ENCODE results near the gene HAGH.

The HAGH gene

DNA sequence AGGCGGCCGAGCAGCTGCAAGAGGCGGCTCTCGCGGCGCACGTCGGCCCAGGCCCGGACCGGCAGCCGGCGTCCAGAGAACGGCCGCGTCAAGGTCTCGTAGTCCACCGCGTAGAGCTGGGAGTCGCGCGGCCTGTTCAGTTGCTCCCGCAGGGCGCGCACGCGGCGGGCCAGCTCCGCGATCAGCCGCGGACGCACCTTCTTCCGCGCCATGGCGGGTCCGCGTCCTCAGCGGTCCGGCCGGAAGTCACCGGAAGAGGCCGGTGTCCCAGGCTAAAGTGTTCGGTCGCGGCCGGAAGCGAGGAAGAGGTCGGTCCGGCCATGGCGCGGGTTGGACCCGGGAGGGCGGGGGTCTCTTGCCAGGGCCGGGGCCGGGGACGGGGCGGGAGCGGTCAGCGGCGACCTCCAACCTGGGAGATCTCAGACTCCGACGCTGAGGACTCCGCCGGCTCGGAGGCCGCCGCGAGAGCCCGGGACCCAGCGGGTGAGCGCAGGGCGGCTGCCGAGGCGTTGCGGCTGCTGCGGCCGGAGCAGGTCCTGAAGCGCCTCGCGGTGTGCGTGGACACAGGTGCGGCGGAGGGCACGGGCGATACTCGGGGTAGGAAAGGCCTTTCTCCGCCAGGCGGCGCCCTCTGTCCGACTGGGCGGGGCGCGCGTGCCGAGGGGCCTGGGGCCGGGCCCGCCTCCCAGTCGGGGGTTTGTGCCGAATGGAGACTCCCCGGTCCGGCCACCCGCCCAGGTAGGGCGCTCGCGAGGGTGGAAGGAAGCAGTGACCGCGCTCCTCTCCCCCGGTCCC lies 53.5 kb downstream of the HAGH start, which contains the start of gene MRPS34:
Gene MRPS34 (minus strand): TSS at position 227 of the 795 bp plus-strand sequence. CDS start 15 bp downstream, at position 212.
- peak; percentile 59 for DNase-seq

DNA sequence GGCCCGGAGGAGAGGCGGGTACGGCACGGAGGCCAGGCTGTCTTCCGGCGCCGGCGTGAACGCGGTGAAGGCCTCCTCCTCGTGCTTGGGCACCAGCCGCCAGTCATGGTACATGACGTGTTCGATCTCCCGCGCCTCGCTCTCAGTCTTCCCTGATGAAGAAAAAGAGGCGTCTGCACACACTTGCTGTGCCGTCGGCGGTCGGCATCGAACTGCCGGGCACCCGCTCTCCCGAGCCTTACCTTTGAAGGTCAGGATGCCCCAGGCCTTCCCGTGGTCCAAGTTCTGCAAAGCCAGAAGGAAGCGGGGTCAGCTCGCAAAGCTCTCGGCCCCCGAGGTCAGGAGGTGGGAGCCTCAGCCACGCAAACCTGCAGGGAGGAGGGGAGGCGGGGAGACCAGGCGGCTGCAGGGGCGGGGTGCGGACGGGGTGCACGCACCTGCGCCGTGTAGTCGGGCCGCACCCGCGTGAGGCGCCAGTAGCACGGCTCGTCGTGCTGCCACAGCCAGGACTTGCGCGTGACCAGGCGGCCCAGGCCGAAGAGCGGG lies 54.2 kb downstream of the HAGH start, which contains the start of gene EME2:
Gene EME2 (plus strand): TSS at position 449 of the 546 bp plus-strand sequence. CDS start 418 bp downstream, outside the sequence.
- no peak for DNase-seq

DNA sequence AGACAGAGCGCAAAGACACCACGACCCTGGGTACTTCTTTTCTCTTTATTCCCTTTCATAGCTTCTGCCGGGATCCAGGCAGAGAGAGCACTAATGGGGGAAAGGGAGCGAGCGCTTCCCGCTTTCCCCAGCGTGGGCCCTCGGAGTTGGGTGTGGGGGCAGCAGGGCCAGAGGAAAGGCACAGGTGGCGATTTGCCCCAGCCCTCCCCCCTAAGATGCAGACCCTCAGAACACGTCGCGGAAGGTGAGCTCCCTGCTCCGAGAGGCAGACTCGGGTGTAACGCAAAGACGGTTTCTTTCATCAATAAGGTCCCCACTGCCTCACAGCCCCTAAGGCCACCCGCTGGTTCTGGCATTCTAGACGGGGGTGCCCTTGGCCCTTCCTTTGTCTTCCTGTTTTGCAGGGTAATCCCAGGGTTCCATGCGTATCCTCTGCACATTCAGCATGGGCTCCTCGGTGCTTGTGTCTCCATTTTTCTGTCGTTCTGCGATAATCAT lies 54.7 kb downstream of the HAGH start:
- DNase-seq: no peak

DNA sequence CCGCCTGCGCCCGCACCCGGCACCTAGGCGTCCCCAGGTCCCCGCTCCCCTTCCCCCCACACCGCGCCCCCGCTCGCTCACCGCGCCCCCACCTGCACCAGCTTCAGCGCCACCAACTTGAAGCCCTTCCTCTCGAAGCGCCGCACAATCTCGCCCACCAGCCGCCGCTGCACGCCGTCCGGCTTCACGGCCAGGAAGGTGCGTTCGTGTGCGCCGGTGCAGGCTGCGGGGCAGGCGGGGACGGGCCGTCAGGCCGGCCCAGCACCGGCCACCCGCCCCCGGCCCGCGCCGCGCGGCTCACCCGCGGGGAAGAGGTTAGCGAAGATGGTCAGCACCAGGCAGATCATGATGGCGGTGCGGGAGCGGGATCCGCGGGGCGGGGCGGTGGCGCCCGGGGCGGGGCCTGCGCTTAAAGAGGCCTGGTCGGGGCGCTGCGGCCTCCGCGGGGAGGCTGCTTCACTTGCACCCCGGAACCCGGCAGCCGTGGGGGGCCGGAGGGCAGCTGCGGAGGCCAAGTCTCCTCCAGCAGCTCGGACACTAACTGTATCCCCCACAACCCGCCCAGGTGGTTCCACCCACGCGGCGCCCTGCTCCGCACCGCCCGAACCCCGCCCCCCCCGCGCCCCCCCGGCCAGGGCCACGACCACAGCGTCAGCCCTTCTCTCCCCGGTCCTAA lies 55.3 kb downstream of the HAGH start, which contains the start of gene NME3:
Gene NME3 (minus strand): TSS at position 356 of the 676 bp plus-strand sequence. CDS start 9 bp downstream, at position 347.
- peak; percentile 56 for DNase-seq

DNA sequence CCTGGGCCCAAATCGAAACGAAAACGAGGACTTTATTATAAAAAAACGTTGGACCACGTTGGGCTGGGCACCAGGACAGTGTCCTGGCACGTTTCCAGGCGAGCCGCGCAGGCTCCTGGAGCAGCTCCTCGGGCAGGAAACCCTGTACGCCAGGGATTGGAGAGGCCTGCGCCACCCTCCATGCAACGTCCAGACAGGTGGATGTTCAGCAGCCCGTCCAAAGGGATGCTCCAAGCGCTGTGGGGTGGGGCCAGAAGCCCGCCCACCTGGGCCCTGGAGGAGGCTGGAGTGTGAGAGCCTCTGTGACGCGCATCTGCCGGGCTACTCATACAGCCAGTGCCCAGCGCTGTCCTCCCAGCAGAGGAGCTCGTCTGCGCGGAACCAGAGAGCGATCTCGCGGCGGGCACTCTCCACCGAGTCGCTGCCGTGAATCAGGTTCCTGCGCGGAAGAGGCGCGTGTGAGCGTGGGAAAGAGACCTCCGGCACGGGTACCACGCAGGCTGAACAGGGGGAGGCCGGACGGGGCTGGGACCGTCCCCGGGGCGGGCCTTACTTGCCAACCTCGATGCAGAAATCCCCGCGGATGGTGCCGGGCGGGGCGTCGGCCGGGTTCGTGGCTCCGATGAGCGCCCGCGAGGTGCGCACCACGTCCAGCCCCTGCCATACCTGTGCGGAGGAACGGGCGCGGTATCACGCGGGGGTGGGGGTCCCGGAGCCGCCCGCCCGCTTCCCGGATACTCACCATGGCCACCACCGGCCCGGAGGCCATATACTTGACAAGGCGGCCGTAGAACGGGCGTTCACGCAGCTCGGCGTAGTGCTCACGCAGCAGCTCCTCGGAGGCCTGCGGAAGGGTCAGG lies 56.1 kb downstream of the HAGH start:
- no peak for DNase-seq

DNA sequence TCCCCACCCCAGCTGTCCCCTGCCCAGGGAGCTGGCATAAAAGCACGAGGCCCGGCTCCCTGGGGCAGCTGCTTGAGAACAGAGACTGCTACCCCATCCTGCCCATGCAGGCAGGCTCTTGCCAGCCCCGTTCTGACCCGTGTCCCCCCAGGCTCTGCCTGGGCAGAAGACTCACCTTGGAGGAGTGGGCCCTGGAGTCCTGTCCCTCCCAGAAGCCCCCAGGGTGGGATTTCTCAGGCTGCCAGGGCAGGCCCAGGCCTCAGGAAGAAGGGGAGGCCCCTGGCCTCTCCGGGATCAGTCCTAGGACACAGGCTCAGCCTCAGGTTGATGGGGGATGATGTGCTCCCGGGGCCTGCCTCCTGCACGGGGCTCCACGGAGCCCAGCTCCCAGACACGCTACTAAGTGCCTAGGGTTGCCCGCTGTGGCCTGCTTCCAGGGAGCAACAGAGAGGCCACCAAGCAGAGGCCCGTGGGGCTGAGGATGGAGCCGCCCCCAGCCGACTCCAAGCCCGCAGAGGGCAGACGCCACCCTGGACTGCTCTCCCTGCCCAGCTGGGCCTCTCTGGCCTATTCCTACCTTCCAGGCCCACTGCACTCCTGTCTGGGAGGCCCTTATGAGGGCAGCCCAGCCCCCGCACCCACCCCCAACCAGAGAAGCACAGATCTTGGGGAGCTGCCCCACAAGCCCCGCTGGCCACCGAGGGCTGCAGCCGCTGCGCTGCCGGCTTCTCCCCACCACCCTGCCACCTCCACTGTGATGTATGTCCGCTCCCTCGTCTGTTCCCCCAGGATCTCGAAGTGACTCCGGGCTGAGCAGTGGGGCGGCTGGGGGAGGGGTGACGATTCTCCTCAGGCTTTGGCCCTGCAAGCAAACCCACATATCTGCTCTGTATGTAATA lies 57.0 kb downstream of the HAGH start:
- DNase-seq: no peak

DNA sequence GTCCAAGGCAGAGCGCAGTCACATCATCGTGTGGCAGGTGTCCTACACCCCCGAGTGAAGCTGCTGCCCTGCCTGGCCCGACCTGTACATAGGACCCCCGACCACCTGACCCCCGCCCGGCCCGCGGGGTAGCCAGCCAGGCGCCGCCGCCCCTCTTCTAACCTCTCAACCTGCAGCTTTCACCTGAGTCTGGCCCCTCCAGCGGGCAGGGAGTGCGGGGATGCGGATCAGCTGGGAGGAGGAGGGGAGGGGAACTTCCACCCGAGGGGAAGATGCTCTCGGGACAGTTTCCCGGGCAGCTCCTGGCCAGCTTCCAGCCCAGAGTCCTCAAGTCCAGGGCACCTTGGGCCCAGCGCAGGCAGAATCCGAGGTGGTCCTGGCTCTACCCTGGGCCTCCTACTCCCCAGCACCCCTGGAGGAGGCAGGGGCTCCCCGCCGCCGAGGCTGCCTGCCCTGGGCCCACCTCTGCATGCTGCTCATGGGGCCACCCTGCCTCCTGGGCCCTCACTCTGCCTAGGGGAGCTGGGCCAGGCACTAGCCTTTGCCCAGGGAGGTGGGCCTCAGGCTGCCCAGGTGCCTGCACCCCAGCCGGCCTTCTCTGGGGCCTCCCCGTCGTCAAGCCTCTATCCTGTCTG lies 57.7 kb downstream of the HAGH start:
- no peak for DNase-seq

DNA sequence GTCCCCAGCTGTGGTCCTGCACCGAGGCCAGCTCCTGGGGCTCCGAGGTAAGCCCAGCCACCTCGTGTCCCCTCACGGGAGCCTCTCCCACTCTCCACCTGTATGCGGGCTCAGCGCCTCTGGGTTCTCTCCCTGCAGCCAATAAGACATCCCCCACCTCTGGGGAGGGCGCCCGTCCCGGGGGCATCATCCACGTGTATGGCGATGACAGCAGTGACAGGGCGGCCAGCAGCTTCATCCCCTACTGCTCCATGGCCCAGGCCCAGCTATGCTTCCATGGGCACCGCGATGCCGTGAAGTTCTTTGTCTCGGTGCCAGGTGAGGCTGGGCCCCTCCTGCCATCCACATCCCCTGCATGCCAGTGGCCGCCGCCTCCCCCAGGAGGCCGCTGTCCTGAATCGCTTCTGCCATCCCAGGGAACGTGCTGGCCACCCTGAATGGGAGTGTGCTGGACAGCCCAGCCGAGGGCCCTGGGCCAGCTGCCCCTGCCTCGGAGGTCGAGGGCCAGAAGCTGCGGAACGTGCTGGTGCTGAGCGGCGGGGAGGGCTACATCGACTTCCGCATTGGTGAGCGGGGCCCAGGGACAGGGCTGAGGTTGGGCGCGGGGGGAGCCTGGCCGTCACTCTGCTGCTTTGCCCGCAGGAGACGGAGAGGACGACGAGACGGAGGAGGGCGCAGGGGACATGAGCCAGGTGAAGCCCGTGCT lies 58.4 kb downstream of the HAGH start:
- no peak for DNase-seq

DNA sequence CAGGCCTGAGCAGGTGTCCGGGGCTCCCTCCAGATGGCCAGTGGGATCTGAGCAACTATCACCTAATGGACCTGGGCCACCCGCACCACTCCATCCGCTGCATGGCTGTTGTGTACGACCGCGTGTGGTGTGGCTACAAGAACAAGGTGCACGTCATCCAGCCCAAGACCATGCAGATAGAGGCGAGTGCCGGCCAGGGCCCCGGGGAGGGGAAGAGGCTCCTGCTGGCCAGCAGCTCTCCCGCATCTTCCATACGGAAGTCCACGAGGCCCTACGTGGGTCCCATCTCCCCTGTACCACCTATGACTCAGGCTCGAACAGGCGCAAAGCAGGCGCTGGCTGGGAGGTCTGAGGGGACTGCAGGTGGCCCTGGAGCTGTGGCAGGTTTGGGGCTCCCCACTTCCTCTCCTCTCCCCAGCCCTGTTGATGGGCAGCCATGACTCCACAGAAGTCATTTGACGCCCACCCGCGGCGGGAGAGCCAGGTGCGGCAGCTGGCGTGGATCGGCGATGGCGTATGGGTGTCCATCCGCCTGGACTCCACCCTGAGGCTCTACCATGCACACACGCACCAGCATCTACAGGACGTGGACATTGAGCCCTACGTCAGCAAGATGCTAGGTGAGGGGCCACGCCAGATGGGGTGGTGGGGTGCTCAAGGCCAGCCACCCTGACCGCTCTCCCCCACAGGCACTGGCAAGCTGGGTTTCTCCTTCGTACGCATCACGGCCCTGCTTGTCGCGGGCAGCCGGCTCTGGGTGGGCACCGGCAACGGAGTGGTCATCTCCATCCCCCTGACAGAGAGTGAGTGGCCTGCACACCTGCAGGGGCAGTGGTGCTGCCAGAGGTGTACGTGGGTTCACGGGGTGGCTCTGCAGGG lies 59.3 kb downstream of the HAGH start:
- DNase-seq: no peak

DNA sequence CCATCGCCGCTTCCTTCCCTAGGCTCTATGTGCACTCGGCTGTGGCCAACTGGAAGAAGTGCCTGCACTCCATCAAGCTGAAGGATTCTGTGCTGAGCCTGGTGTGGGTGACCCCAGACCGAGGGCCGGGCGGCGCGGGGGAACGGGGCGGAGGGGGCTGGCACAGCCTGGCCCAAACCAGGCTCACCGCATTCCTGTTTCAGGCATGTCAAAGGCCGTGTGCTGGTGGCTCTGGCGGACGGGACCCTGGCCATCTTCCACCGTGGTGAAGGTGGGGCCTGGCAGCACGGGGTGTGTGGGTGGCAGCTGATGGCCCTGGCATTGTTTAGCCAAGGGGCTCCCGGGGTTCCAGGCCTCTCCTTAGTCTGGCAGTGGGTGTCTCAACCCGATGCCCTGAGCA lies 59.9 kb downstream of the HAGH start:
- no peak for DNase-seq

DNA sequence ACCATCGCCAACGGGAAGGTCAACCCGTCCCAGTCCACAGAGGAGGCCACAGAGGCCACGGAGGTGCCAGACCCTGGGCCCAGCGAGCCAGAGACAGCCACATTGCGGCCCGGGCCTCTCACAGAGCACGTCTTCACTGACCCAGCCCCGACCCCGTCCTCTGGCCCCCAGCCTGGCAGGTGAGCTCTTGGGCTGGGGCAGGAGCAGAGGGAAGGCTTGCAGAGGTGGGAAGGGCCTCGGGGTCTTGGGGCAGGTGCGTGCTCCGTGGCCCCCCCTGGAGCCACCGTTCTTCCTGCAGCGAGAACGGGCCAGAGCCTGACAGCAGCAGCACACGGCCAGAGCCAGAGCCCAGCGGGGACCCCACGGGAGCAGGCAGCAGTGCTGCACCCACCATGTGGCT lies 60.4 kb downstream of the HAGH start:
- DNase-seq: no peak

DNA sequence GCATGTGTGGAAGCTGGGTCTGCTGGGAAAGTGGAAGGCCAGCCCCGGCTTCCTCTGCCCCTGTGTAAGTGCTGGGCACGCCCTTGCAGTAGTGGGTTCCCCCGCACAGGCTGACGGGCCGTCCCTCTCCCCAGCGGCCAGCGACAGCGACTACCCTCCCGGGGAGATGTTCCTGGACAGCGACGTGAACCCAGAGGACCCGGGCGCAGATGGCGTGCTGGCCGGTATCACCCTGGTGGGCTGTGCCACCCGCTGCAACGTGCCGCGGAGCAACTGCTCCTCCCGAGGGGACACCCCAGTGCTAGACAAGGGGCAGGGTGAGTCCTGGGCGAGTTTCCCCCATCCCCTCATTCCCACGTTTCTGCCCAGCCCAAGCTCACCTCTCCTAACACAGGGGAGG lies 60.8 kb downstream of the HAGH start:
- DNase-seq: no peak

DNA sequence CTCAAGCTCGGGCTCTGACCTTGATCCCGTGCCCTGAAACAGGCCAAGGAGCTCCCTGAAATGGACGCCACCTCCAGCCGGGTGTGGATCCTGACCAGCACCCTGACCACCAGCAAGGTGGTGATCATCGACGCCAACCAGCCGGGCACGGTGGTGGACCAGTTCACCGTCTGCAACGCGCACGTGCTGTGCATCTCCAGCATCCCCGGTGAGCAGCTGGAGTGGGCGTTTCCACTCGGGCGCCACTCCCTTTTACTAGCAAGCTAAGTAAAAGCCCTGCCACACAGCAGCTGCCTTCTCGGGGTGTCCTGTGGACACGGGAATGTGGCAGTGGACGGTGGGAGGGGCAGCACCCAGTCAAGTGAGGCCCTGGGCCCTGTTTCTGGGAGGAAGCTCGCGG lies 61.7 kb downstream of the HAGH start:
- DNase-seq: no peak

DNA sequence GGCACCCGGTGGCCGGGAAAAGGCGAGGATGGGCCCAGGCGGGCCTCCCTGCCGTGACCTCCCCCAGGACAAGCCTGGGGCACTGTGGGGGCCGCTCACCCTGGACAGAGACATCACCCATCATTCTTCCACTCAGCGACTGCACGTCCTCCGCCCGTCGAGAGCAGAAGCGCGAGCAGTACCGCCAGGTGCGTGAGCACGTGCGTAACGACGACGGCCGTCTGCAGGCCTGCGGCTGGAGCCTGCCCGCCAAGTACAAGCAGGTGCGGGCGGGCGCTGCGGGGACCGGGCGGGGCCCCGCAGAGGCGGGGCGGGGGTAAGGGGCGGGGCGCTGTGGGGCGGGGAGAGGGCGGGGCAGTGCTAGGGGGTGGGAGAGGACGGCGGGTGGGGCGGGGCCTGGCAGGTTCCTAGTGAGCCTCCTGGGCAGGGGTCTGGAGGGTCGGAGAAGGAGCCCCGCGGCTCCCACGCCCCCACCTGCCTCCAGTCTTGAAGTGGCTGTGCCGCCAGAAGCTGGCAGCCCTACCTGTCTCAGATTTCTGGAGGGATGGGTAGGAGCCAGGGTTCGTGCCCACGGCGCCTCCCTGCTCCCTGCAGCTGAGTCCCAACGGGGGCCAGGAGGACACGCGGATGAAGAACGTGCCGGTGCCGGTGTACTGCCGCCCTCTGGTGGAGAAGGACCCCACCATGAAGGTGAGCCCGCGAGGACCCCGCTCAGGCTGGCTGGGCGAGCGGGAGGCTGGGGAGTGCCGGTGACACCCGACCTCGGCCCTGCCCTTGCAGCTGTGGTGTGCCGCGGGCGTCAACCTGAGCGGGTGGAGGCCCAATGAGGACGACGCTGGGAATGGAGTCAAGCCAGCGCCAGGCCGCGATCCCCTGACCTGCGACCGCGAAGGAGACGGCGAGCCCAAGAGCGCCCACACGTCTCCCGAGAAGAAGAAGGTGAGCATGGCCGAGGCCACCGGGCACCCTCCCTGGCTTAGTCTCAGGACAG lies 62.8 kb downstream of the HAGH start:
- no peak for DNase-seq

DNA sequence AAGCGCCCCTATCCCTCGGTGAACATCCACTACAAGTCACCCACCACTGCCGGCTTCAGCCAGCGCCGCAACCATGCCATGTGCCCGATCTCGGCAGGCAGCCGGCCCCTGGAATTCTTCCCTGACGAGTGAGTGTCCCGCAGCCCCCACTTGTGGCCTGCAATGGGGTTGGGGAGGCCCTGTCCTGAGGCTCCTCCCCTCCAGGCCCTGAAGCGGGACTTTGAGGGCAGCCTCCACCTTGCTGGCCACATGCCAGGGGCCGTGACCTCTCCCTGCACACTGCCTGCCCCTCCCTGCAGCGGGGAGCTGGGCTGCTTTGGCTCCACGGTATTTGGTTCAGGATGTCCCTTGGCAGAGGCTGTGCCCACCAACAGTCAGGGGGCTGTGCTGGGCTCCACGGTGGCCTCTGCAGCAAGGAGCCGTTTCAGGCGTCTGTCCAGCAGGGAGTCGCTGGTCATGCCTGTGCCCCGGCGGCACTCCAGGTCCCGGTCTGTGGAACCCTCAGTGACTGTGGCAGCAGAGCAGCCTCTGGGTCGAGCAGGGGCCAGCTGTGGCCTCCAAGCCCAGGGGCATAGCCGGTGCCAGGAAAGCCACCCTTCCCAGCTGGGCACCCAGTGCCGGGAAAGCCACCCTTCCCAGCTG lies 63.6 kb downstream of the HAGH start:
- DNase-seq: no peak

DNA sequence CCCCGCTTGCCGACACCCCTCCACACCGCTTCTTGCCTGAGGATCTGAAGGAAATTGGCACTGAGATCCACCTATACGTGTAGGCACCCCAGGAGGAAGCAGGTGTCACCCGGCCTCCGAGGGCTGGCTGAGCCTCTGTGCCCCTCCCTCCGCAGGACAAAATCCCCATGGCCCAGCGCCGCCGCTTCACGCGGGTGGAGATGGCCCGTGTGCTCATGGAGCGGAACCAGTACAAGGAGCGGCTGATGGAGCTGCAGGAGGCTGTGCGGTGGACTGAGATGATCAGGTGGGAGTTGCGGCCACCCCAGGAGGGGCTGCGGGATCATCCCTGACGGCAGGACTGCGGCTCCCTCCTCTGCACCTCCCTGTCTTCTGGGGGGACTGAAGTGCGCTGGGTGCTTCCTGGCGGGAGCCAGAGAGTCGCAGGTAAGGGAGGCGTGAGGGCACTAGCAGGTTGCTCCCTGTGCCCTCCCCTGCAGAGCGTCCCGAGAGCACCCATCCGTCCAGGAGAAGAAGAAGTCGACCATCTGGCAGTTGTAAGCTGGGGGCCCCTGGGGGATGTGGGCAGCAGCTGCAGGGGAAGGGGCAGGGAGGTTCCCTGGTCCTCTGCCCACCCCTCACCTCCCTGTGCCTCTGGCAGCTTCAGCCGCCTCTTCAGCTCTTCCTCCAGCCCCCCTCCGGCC lies 64.3 kb downstream of the HAGH start:
- DNase-seq: no peak

DNA sequence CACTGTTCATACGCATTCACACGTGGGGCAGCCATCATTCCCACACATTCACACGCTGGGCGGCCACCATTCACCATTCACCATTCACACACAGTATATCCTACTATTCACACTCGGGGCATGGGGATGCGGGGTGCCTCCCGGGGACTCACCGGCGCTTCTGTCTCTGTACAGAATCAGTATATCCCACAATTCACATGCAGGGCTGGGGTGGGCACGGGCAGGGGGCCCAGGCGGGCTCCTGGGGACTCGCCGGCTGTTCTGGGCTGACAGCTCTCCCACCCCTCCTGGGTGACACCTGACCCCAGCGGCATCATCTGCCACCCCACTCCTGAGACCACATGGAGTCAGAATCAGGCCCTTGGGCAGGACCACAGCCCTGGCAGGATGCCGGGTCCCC lies 64.9 kb downstream of the HAGH start:
- no peak for DNase-seq
